Loucy (cell line): Measurements from ENCODE around the gene UPF1.

Experiments used
- H2AFZ ChIP-seq: fragments of 200-600 bp; sonication (generic); 2 replicates; pipeline ENCODE4 v1.6.0; 2016; ENCODE audit warnings: antibody characterized with exemption, mild to moderate bottlenecking, low read length, moderate library complexity
- H3F3A ChIP-seq: fragments of 200-600 bp; 2 replicates; pipeline ENCODE4 v1.6.0; 2016; ENCODE audit warnings: antibody characterized with exemption, low read depth, mild to moderate bottlenecking
- H3K27me3 ChIP-seq: fragments of 200-600 bp; sonication (generic); 2 replicates; pipeline ENCODE4 v1.6.1; 2014; ENCODE audit warnings: low read length, mild to moderate bottlenecking; ENCODE audit not compliant: insufficient read depth, poor library complexity, severe bottlenecking
- H3K36me3 ChIP-seq: fragments of 200-600 bp; sonication (generic); 2 replicates; pipeline ENCODE4 v1.6.1; 2016; ENCODE audit warnings: low read length; ENCODE audit not compliant: insufficient read depth
- H3K4me1 ChIP-seq: fragments of 200-600 bp; sonication (generic); 2 replicates; pipeline ENCODE4 v1.5.1; 2014; ENCODE audit warnings: low read length, mild to moderate bottlenecking; ENCODE audit not compliant: insufficient read depth, poor library complexity, severe bottlenecking
- H3K4me2 ChIP-seq: fragments of 200-600 bp; sonication (generic); 2 replicates; pipeline ENCODE4 v1.6.0; 2014; ENCODE audit warnings: antibody characterized with exemption, low read length, low read depth, mild to moderate bottlenecking; ENCODE audit not compliant: poor library complexity, severe bottlenecking
- H3K4me3 ChIP-seq: fragments of 200-600 bp; sonication (generic); 2 replicates; pipeline ENCODE4 v1.5.1; 2014; ENCODE audit warnings: low read length, mild to moderate bottlenecking, mixed read lengths; ENCODE audit not compliant: poor library complexity, severe bottlenecking
- H3K79me2 ChIP-seq: fragments of 200-600 bp; sonication (generic); 2 replicates; pipeline ENCODE4 v1.6.1; 2014; ENCODE audit warnings: low read length; ENCODE audit not compliant: insufficient read depth
- H3K9ac ChIP-seq: fragments of 200-600 bp; sonication (generic); 2 replicates; pipeline ENCODE4 v1.6.0; 2014; ENCODE audit warnings: mild to moderate bottlenecking, low read depth, low read length, moderate library complexity; ENCODE audit not compliant: poor library complexity, severe bottlenecking
- H3K9me2 ChIP-seq: fragments of 200-600 bp; sonication (generic); replicated peaks from 2 replicates; pipeline ENCODE4 v1.6.1; 2016; ENCODE audit warnings: low read depth, low read length, mixed read lengths
- H3K9me3 ChIP-seq: fragments of 200-600 bp; sonication (generic); 2 replicates; pipeline ENCODE4 v1.6.1; 2014; ENCODE audit warnings: mild to moderate bottlenecking, antibody characterized with exemption, low read length, low read depth; ENCODE audit not compliant: insufficient read depth
- H4K20me1 ChIP-seq: fragments of 200-600 bp; sonication (generic); 2 replicates; pipeline ENCODE4 v1.6.0; 2014; ENCODE audit warnings: antibody characterized with exemption, low read length, mild to moderate bottlenecking; ENCODE audit not compliant: insufficient read depth, poor library complexity, severe bottlenecking
- CTCF ChIP-seq: fragments of 200-600 bp; sonication (generic); conservative IDR thresholded peaks from 2 replicates; pipeline ENCODE4 v1.5.1; 2014; ENCODE audit warnings: mild to moderate bottlenecking, antibody characterized with exemption, low read length
- EZH2phosphoT487 ChIP-seq: fragments of 200-600 bp; IDR thresholded peaks from 2 replicates; pipeline ENCODE4 v1.6.1; 2018; ENCODE audit warnings: antibody characterized with exemption, mild to moderate bottlenecking, moderate library complexity, borderline replicate concordance

The UPF1 gene

GRCh38 chr19:18784786-18785120 is 47.0 kb upstream of the UPF1 start:
- Histone ChIP-seq H3K9me2 (no peaks in the 10 kb centered on the region), H3K4me1 (no peaks in the 10 kb centered on the region), H3K9ac (no peak overlapping the region), H4K20me1 (no peaks in the 10 kb centered on the region), H3K9me3 (no peaks in the 10 kb centered on the region), H2AFZ (no peak overlapping the region), H3F3A (no peaks in the 10 kb centered on the region), H3K79me2 (no peaks in the 10 kb centered on the region), H3K27me3 (no peaks in the 10 kb centered on the region), H3K4me3 (no peak overlapping the region), H3K36me3 (no peaks in the 10 kb centered on the region), H3K4me2 (no peak overlapping the region)
- TF ChIP-seq CTCF (no peak), EZH2phosphoT487 (no peak)

GRCh38 chr19:18785179-18786124 is 46.3 kb upstream of the UPF1 start:
- H3F3A ChIP-seq: no peaks in the 10 kb centered on the region
- H2AFZ ChIP-seq: no peak overlapping the region
- TF ChIP-seq CTCF (no peak), EZH2phosphoT487 (no peak)
- no peak overlapping the region for H3K9ac ChIP-seq
- H3K4me1 ChIP-seq: no peaks in the 10 kb centered on the region
- no peaks in the 10 kb centered on the region for H3K9me3 ChIP-seq
- no peak overlapping the region for H3K4me3 ChIP-seq
- H3K4me2 ChIP-seq: no peak overlapping the region
- H3K36me3 ChIP-seq: no peaks in the 10 kb centered on the region
- H3K9me2 ChIP-seq: no peaks in the 10 kb centered on the region
- no peaks in the 10 kb centered on the region for H4K20me1 ChIP-seq
- no peaks in the 10 kb centered on the region for H3K27me3 ChIP-seq
- no peaks in the 10 kb centered on the region for H3K79me2 ChIP-seq

GRCh38 chr19:18788529-18789421 is 43.0 kb upstream of the UPF1 start:
- H3K79me2 ChIP-seq: no peaks in the 10 kb centered on the region

More at GRCh38 chr19:18788529-18789421, 43.0 kb upstream of the UPF1 start:
- Histone ChIP-seq H4K20me1 (no peaks in the 10 kb centered on the region), H3K9me3 (no peaks in the 10 kb centered on the region), H3K4me1 (no peaks in the 10 kb centered on the region), H3K9me2 (no peaks in the 10 kb centered on the region), H3F3A (no peaks in the 10 kb centered on the region), H3K36me3 (no peaks in the 10 kb centered on the region), H3K4me3 (no peak overlapping the region), H3K27me3 (no peaks in the 10 kb centered on the region), H3K4me2 (no peak overlapping the region), H2AFZ (no peak overlapping the region), H3K9ac (no peak overlapping the region)
- TF ChIP-seq CTCF: no peak
- TF ChIP-seq EZH2phosphoT487: no peak
